ENCODE data around the gene NAA38. TPM values are rescaled to one million over a fixed set of nuclear protein-coding genes. Genes with fewer than 3 reads are reported as not detected.

NAA38 gene
- total RNA-seq, 5 donors from 2014 or later (not counting 1 experiment from before 2014, with no cell fraction given) = 15.8 to 40.6 (median 33.6) TPM

DNA sequence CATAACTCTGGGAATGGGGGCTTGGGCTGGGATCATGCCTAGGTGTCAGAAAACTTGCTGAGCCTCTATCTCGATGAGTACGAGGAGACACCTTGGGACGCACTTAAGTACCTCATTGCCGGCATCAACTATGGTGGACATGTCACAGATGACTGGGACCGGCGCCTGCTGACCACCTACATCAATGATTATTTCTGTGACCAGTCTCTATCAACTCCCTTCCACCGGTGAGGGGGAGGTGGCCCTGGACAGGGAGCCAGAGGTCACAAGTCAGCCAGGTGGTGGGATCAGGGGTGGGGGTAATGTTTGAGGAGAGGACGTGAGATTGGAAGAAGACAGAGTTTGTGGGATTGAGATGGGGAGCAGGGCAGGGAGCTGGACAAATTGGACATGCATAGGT, 26.7 kb downstream of the NAA38 start:
- Mint-ChIP-seq H3K36me3 (no peaks in the 10 kb centered on the region), H3K27ac (no peak overlapping the region), H3K9me3 (no peaks in the 10 kb centered on the region), H3K27me3 (peaks cover 3 to 4% of the 10 kb centered on the region in 2 donors), H3K4me3 (no peak overlapping the region), H3K4me1 (peaks cover 6 to 8% (median 8%) of the 10 kb centered on the region in 3 donors)
- Histone ChIP-seq H3K27ac (ENCODE audit: low read length) (no peak overlapping the region), H3K4me1 (ENCODE audit: control insufficient read depth in 1 of 2, extremely low read depth in 1 of 2, insufficient read depth in 2 of 2, low read length in 2 of 2) (peaks cover 4 to 20% of the 10 kb centered on the region in 2 experiments), H3K4me3 (ENCODE audit: control insufficient read depth in 1 of 2, extremely low read depth in 1 of 2, low read length in 1 of 2) (no peak overlapping the region), H3K9me3 (no peaks in the 10 kb centered on the region), H3K27me3 (replicated peaks in 1 of 2; ENCODE audit: control insufficient read depth in 2 of 2, extremely low read depth in 1 of 2, insufficient read depth in 2 of 2, low read length in 1 of 2) (peaks cover 0 to 23% of the 10 kb centered on the region in 2 experiments), H3K36me3 (ENCODE audit: control insufficient read depth in 2 of 2, extremely low read depth in 1 of 2, insufficient read depth in 1 of 2, low read length in 1 of 2) (no peaks in the 10 kb centered on the region)
- ATAC-seq (replicated peaks in 1 of 4) (no peak), DNase-seq (no peak)
- POLR2A ChIA-PET = no interaction called here
- 88% methylated on average over 7 of the region's 8 CpGs for WGBS (ENCODE audit: insufficient coverage)
- CTCF ChIA-PET = no interaction called here

DNA sequence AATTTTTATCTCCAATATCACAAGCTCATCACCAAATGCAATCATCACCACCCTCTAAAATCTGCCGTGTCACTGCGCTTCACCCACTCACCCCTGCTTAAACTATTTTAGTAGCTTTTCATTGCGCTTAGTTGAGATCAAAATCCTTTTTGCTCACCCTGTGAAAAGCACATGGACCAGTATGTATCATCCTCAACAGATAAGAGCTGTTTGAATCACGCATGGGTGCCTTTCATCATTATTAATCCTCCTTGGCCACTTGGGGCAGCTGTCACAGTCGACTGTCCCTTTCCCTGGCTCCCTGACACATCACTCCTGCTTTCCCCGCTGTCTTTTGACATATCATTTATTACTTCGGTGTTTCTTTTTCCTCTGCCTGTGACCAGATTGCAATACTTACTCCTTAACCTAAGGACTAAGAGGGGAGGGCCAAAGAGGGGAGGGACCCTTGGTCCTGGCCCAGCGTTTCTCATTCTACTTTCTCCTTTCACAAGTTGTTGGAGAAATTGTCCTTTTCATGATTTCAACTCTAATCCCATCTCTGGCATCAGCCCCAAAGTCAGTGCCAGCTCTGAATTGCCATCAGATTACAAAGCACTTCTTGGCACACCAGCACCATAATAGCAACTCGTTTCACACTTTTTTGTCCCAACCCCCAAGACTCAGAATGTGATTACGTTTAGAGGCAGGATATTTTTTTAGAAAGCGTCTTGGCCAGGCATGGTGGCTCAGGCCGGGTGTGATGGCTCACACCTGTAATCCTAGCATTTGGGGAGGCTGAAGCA, 32.0 kb downstream of the NAA38 start:
- 58% methylated on average over 8 of the region's 12 CpGs for WGBS (ENCODE audit: insufficient coverage)
- H3K36me3 Mint-ChIP-seq = no peaks in the 10 kb centered on the region
- no peak overlapping the region for H3K27ac Mint-ChIP-seq

DNA sequence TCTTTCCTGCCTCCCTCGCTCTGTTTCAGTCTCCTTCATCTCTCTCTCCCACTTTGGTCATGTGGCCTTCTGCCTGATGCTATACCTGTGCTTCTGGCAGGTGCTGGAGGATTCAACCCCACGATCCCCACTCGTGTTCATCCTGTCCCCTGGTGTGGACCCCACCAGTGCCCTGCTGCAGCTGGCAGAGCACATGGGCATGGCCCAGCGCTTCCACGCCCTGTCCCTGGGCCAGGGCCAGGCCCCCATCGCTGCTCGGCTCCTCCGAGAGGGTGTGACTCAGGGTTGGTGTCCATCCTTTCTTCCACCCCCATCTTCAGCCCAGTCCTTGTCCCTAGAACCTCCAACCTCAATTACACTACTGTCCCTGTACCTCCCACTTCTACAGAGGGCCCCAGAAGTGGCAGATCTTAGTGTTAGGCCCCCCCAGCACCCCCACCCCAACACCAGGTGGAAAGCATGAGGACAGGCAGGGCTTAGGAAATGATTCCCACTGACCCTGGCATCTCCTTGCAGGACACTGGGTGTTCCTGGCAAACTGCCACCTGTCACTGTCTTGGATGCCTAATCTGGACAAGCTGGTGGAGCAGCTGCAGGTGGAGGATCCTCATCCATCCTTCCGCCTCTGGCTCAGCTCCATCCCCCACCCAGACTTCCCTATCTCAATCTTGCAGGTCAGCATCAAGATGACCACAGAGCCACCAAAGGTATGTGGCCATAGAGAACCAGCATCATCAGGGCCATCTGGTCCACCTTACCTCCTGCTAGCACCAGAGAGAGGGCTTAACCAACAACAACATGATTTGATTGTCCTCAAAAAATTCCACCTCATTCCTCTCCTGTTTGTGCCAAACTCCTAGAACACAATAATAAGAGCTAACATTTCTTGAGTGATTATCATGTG, 33.1 kb downstream of the NAA38 start:
- H3K4me1 Mint-ChIP-seq = peaks cover 0 to 5% (median 0%) of the 10 kb centered on the region in 3 donors
- Histone ChIP-seq H3K9me3 (no peaks in the 10 kb centered on the region), H3K27me3 (replicated peaks in 1 of 2; ENCODE audit: control insufficient read depth in 2 of 2, extremely low read depth in 1 of 2, insufficient read depth in 2 of 2, low read length in 1 of 2) (peaks cover 0 to 12% of the 10 kb centered on the region in 2 experiments), H3K4me3 (ENCODE audit: control insufficient read depth in 1 of 2, extremely low read depth in 1 of 2, low read length in 1 of 2) (no peak overlapping the region), H3K4me1 (ENCODE audit: control insufficient read depth in 1 of 2, extremely low read depth in 1 of 2, insufficient read depth in 2 of 2, low read length in 2 of 2) (no peaks in the 10 kb centered on the region), H3K27ac (ENCODE audit: low read length) (no peak overlapping the region), H3K36me3 (ENCODE audit: control insufficient read depth in 2 of 2, extremely low read depth in 1 of 2, insufficient read depth in 1 of 2, low read length in 1 of 2) (no peaks in the 10 kb centered on the region)
- no peaks in the 10 kb centered on the region for H3K36me3 Mint-ChIP-seq
- DNase-seq = no peak
- no peak overlapping the region for H3K4me3 Mint-ChIP-seq
- no peak overlapping the region for H3K27ac Mint-ChIP-seq
- 90% methylated on average over 8 of the region's 9 CpGs for WGBS (ENCODE audit: insufficient coverage)
- CTCF ChIA-PET = interaction anchor here (0.8 to 1.4 kb wide), 4 partner anchors 17 to 166 kb away, joined by 3 to 7 read pairs (median 3); no protein-coding TSS in a partner anchor
- POLR2A ChIA-PET = interaction anchor here in 1 of 2 donors (0.6 kb wide), 1 partner anchor 337 kb away, joined by 3 read pairs; no protein-coding TSS in a partner anchor
- H3K9me3 Mint-ChIP-seq = no peaks in the 10 kb centered on the region
- no peak for ATAC-seq (replicated peaks in 1 of 4)
- peaks cover 3 to 4% of the 10 kb centered on the region in 2 donors for H3K27me3 Mint-ChIP-seq

More for the DNA sequence above, 32.0 kb downstream of the NAA38 start:
- Histone ChIP-seq H3K27me3 (replicated peaks in 1 of 2; ENCODE audit: control insufficient read depth in 2 of 2, extremely low read depth in 1 of 2, insufficient read depth in 2 of 2, low read length in 1 of 2) (peaks cover 0 to 15% of the 10 kb centered on the region in 2 experiments), H3K4me1 (ENCODE audit: control insufficient read depth in 1 of 2, extremely low read depth in 1 of 2, insufficient read depth in 2 of 2, low read length in 2 of 2) (no peaks in the 10 kb centered on the region), H3K27ac (ENCODE audit: low read length) (no peak overlapping the region), H3K4me3 (ENCODE audit: control insufficient read depth in 1 of 2, extremely low read depth in 1 of 2, low read length in 1 of 2) (no peak overlapping the region), H3K36me3 (ENCODE audit: control insufficient read depth in 2 of 2, extremely low read depth in 1 of 2, insufficient read depth in 1 of 2, low read length in 1 of 2) (no peaks in the 10 kb centered on the region), H3K9me3 (no peaks in the 10 kb centered on the region)
- Mint-ChIP-seq H3K27me3 (peaks cover 4% of the 10 kb centered on the region in 2 donors), H3K4me3 (no peak overlapping the region), H3K4me1 (peaks cover 0 to 5% (median 0%) of the 10 kb centered on the region in 3 donors), H3K9me3 (no peaks in the 10 kb centered on the region)
- DNase-seq (no peak), ATAC-seq (replicated peaks in 1 of 4) (no peak)
- CTCF ChIA-PET = interaction anchor here (0.6 to 1.4 kb wide), 8 partner anchors 8 to 1025 kb away, joined by 3 to 8 read pairs (median 4); partner anchors contain the start of genes CYB5D1 (in 1 of the 2), NAA38 (in 1 of the 2) and SAT2 (in 1 of the 2)
- POLR2A ChIA-PET = interaction anchor here in 1 of 2 donors (0.6 kb wide), 2 partner anchors 338 to 424 kb away, joined by 3 read pairs; partner anchors contain the start of gene PFAS

DNA sequence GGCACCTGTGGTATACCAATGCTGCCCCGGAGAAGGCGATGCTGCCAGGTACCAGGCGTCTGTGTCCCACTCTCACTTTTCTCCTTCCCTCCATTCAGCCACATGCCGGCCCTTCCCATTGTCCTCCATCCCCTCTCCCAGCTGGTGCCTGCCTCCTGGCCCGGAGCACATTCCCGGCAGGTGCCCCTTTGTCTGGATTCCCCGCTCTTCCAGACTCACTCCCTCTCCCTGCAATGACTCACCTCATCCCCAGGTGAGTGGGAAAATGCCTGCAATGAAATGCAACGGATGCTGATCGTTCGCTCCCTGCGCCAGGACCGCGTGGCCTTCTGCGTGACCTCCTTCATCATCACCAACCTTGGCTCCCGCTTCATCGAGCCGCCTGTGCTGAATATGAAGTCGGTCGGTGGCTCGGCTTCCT, 33.8 kb downstream of the NAA38 start:
- Histone ChIP-seq H3K36me3 (ENCODE audit: control insufficient read depth in 2 of 2, extremely low read depth in 1 of 2, insufficient read depth in 1 of 2, low read length in 1 of 2) (no peaks in the 10 kb centered on the region), H3K4me1 (ENCODE audit: control insufficient read depth in 1 of 2, extremely low read depth in 1 of 2, insufficient read depth in 2 of 2, low read length in 2 of 2) (no peaks in the 10 kb centered on the region), H3K4me3 (ENCODE audit: control insufficient read depth in 1 of 2, extremely low read depth in 1 of 2, low read length in 1 of 2) (no peak overlapping the region), H3K27ac (ENCODE audit: low read length) (no peak overlapping the region), H3K27me3 (replicated peaks in 1 of 2; ENCODE audit: control insufficient read depth in 2 of 2, extremely low read depth in 1 of 2, insufficient read depth in 2 of 2, low read length in 1 of 2) (peaks cover 0 to 12% of the 10 kb centered on the region in 2 experiments), H3K9me3 (no peaks in the 10 kb centered on the region)
- ChIA-PET POLR2A (no interaction called here), CTCF (interaction anchor here (0.6 kb wide), 6 partner anchors 19 to 1093 kb away, joined by 3 to 5 read pairs (median 4); no protein-coding TSS in a partner anchor)
- DNase-seq (no peak), ATAC-seq (replicated peaks in 1 of 4) (no peak)
- H3K4me1 Mint-ChIP-seq = peaks cover 0 to 5% (median 0%) of the 10 kb centered on the region in 3 donors
- H3K36me3 Mint-ChIP-seq = no peaks in the 10 kb centered on the region
- no peak overlapping the region for H3K27ac Mint-ChIP-seq
- H3K9me3 Mint-ChIP-seq = no peaks in the 10 kb centered on the region
- 94% methylated on average over 19 of the region's 20 CpGs for WGBS (ENCODE audit: insufficient coverage)
- peaks cover 0 to 2% of the 10 kb centered on the region in 2 donors for H3K27me3 Mint-ChIP-seq
- no peak overlapping the region for H3K4me3 Mint-ChIP-seq

DNA sequence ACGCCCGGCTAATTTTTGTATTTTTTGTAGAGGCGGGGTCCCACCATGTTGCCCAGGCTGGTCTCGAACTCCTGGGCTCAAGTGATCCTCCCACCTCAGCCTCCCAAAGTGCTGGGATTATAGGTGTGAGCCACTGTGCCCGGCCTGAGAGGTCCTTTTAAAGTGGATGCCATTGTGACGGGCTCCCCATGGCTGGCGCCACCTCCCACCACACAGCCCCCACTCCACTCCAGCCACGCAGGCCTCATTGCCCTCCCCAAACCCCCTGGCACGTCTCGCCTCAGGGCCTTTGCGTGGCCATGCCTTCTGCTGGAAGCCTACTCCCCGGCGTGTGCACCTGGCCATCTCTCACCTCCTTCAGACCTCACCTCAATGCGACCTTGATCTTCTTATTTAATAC, 35.2 kb downstream of the NAA38 start:
- Histone ChIP-seq H3K27ac (ENCODE audit: low read length) (no peak overlapping the region), H3K27me3 (replicated peaks in 1 of 2; ENCODE audit: control insufficient read depth in 2 of 2, extremely low read depth in 1 of 2, insufficient read depth in 2 of 2, low read length in 1 of 2) (peaks cover 0 to 14% of the 10 kb centered on the region in 2 experiments), H3K9me3 (no peaks in the 10 kb centered on the region), H3K4me3 (ENCODE audit: control insufficient read depth in 1 of 2, extremely low read depth in 1 of 2, low read length in 1 of 2) (no peak overlapping the region), H3K36me3 (ENCODE audit: control insufficient read depth in 2 of 2, extremely low read depth in 1 of 2, insufficient read depth in 1 of 2, low read length in 1 of 2) (no peaks in the 10 kb centered on the region), H3K4me1 (ENCODE audit: control insufficient read depth in 1 of 2, extremely low read depth in 1 of 2, insufficient read depth in 2 of 2, low read length in 2 of 2) (no peaks in the 10 kb centered on the region)
- H3K4me3 Mint-ChIP-seq = no peak overlapping the region
- no peaks in the 10 kb centered on the region for H3K36me3 Mint-ChIP-seq
- 71% methylated on average over 9 of the region's 14 CpGs for WGBS (ENCODE audit: insufficient coverage)
- H3K27ac Mint-ChIP-seq = no peak overlapping the region
- H3K4me1 Mint-ChIP-seq = peaks cover 0 to 5% (median 0%) of the 10 kb centered on the region in 3 donors
- POLR2A ChIA-PET = no interaction called here
- H3K27me3 Mint-ChIP-seq = peaks cover 0 to 2% of the 10 kb centered on the region in 2 donors
- no peaks in the 10 kb centered on the region for H3K9me3 Mint-ChIP-seq
- ATAC-seq (replicated peaks in 1 of 4) (no peak), DNase-seq (no peak)
- CTCF ChIA-PET = interaction anchor here in 1 of 2 donors (0.6 kb wide), 2 partner anchors 61 to 161 kb away, joined by 3 read pairs; no protein-coding TSS in a partner anchor

DNA sequence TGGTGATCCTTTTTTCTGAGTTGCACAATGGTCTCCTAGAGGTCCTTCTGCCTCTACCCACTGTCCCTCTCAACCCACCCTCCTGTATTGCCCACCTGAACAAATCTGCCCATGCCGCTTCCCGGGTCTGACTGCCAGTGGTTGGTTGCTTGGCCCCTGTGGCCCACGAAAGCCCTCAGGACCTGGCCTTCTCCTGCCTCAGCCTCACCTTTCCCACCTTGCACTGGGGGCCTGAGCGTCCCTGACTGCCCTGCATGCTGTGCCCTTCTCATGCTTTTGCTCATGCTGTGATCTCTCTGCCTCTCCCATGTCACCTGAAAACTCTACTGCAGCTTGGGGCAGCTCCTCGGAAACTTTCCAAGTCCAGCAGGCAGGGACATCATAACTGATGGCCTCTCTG, 37.1 kb downstream of the NAA38 start:
- Mint-ChIP-seq H3K4me3 (no peak overlapping the region), H3K27ac (no peak overlapping the region), H3K27me3 (peaks cover 0 to 2% of the 10 kb centered on the region in 2 donors), H3K9me3 (no peaks in the 10 kb centered on the region), H3K4me1 (peaks cover 0 to 5% (median 0%) of the 10 kb centered on the region in 3 donors), H3K36me3 (no peaks in the 10 kb centered on the region)
- ATAC-seq (replicated peaks in 1 of 4) (no peak), DNase-seq (no peak)
- ChIA-PET CTCF (no interaction called here), POLR2A (no interaction called here)
- 66% methylated on average over 5 of the region's 5 CpGs for WGBS (ENCODE audit: insufficient coverage)
- Histone ChIP-seq H3K9me3 (no peaks in the 10 kb centered on the region), H3K4me3 (ENCODE audit: control insufficient read depth in 1 of 2, extremely low read depth in 1 of 2, low read length in 1 of 2) (no peak overlapping the region), H3K27ac (ENCODE audit: low read length) (no peak overlapping the region), H3K27me3 (replicated peaks in 1 of 2; ENCODE audit: control insufficient read depth in 2 of 2, extremely low read depth in 1 of 2, insufficient read depth in 2 of 2, low read length in 1 of 2) (peaks cover 0 to 12% of the 10 kb centered on the region in 2 experiments), H3K36me3 (ENCODE audit: control insufficient read depth in 2 of 2, extremely low read depth in 1 of 2, insufficient read depth in 1 of 2, low read length in 1 of 2) (no peaks in the 10 kb centered on the region), H3K4me1 (ENCODE audit: control insufficient read depth in 1 of 2, extremely low read depth in 1 of 2, insufficient read depth in 2 of 2, low read length in 2 of 2) (no peaks in the 10 kb centered on the region)

All from T-cell (primary cell).